Endodermal cell (in vitro differentiated cells): ENCODE measurements around the gene DTX3. TPM values are rescaled to one million over a fixed set of nuclear protein-coding genes. Genes with fewer than 3 reads are reported as not detected.

ENCODE experiments used
- DNase-seq: peaks from one replicate; pipeline ENCODE4 v3.0.0-alpha.2; 2017
- H3K27ac ChIP-seq: 2 replicates; pipeline ENCODE4 v1.5.1; 2013; ENCODE audit warnings: mild to moderate bottlenecking, low read depth, low read length, moderate library complexity
- H3K27me3 ChIP-seq: 2 replicates; pipeline ENCODE4 v1.6.1; 2013; ENCODE audit warnings: mild to moderate bottlenecking, low read length, moderate library complexity; ENCODE audit not compliant: insufficient read depth, control insufficient read depth, poor library complexity, severe bottlenecking
- H3K36me3 ChIP-seq: 2 replicates; pipeline ENCODE4 v1.7.0; 2013; ENCODE audit warnings: mild to moderate bottlenecking, low read length, moderate library complexity; ENCODE audit not compliant: control insufficient read depth, insufficient read depth
- H3K4me1 ChIP-seq: one replicate; pipeline ENCODE4 v1.7.0; 2013; ENCODE audit warnings: low read length; ENCODE audit not compliant: control insufficient read depth, insufficient read depth
- H3K4me3 ChIP-seq: 2 replicates; pipeline ENCODE4 v1.5.1; 2013; ENCODE audit warnings: mild to moderate bottlenecking, low read length, moderate library complexity
- H3K9ac ChIP-seq: 2 replicates; pipeline ENCODE4 v1.6.1; 2013; ENCODE audit warnings: mild to moderate bottlenecking, low read length, moderate library complexity; ENCODE audit not compliant: poor library complexity, severe bottlenecking; ENCODE audit errors: extremely low read depth
- H3K9me3 ChIP-seq: 2 replicates; pipeline ENCODE4 v1.6.1; 2013; ENCODE audit warnings: mild to moderate bottlenecking, low read length, moderate library complexity; ENCODE audit not compliant: control insufficient read depth
- H3K27ac Mint-ChIP-seq: 2 replicates; pipeline ENCODE4 v1.8.0; 2020; ENCODE audit warnings: mixed read lengths
- H3K27me3 Mint-ChIP-seq: 2 replicates; pipeline ENCODE4 v1.8.0; 2021; ENCODE audit warnings: mild to moderate bottlenecking, mixed read lengths; ENCODE audit not compliant: insufficient read depth
- H3K36me3 Mint-ChIP-seq: 2 replicates; pipeline ENCODE4 v1.8.0; 2020; ENCODE audit warnings: low read depth, mixed read lengths
- H3K4me1 Mint-ChIP-seq: 2 replicates; pipeline ENCODE4 v1.8.0; 2020; ENCODE audit warnings: mixed read lengths
- H3K4me3 Mint-ChIP-seq: 2 replicates; pipeline ENCODE4 v1.8.0; 2020; ENCODE audit warnings: mild to moderate bottlenecking, moderate library complexity, mixed read lengths
- H3K9me3 Mint-ChIP-seq: 2 replicates; pipeline ENCODE4 v1.8.0; 2020; ENCODE audit warnings: mild to moderate bottlenecking, mixed read lengths
- WGBS, 2 experiments: methylation state at CpG; one replicate each; pipeline versions ENCODE4 v1.1.5 to v1.1.7; 2013; ENCODE audit warnings: missing lambda C conversion rate in 2 of 2, mixed read lengths in 1 of 2; ENCODE audit not compliant: insufficient coverage in 1 of 2, insufficient read length in 1 of 2; 5-methylcytosine and 5-hydroxymethylcytosine counted together
- total RNA-seq, 2 donors: library from RNA; stranded (reverse); fragmentation: NEBNext Ultra II Directional in 1 of 2; extraction: Animal tissue kit (Norgen Biotek cat#: 25700) in 1 of 2; gene quantifications; 2 replicates in 1 of 2; 3 replicates in 1 of 2; pipeline ENCODE4 v1.2.1, GENCODE V29; 2021
- TF ChIP-seq, protein P1 (sequence below): fragments of 200-600 bp; sonication (generic); conservative IDR thresholded peaks from 2 replicates; pipeline ENCODE4 v1.5.0; 2021; ENCODE audit warnings: antibody characterized with exemption, mild to moderate bottlenecking

The DTX3 gene
- total RNA-seq, 2 donors from 2014 or later, result 59.6 to 62.6 TPM

DNA sequence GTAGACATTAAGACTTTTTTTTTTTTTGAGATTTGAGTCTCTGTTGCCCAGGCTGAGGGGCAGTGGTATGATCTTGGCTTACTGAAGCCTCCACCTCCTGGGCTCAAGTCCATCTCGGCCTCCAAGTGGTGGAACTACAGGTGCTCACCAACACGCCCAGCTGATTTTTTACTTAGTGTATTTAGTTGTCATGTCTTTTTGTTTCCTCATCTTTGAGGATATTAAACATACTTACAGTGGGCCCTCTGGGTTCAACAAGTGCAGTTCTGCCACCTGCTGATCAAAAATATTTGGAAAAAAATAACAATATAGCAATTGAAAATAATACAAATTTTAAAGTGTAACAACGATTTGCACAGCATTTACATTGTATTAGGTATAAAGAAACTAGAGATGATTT lies 32.7 kb downstream of the DTX3 start:
- Histone ChIP-seq H3K27ac (no peak overlapping the region), H3K4me1 (no peaks in the 10 kb centered on the region), H3K9me3 (no peaks in the 10 kb centered on the region), H3K27me3 (peaks cover 36% of the 10 kb centered on the region), H3K9ac (no peak overlapping the region), H3K36me3 (no peaks in the 10 kb centered on the region), H3K4me3 (no peak overlapping the region)
- Mint-ChIP-seq H3K4me3 (no peak overlapping the region), H3K27me3 (peaks cover 51% of the 10 kb centered on the region), H3K36me3 (no peaks in the 10 kb centered on the region), H3K9me3 (peaks cover 11% of the 10 kb centered on the region), H3K4me1 (no peaks in the 10 kb centered on the region), H3K27ac (no peak overlapping the region)
- TF ChIP-seq, protein P1, sequence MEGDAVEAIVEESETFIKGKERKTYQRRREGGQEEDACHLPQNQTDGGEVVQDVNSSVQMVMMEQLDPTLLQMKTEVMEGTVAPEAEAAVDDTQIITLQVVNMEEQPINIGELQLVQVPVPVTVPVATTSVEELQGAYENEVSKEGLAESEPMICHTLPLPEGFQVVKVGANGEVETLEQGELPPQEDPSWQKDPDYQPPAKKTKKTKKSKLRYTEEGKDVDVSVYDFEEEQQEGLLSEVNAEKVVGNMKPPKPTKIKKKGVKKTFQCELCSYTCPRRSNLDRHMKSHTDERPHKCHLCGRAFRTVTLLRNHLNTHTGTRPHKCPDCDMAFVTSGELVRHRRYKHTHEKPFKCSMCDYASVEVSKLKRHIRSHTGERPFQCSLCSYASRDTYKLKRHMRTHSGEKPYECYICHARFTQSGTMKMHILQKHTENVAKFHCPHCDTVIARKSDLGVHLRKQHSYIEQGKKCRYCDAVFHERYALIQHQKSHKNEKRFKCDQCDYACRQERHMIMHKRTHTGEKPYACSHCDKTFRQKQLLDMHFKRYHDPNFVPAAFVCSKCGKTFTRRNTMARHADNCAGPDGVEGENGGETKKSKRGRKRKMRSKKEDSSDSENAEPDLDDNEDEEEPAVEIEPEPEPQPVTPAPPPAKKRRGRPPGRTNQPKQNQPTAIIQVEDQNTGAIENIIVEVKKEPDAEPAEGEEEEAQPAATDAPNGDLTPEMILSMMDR, result peak; percentile 46
- peak; percentile 26 for DNase-seq
- WGBS, 2 experiments, result 83% methylated on average over 2 of the region's 3 CpGs; no CpG with 5 or more reads in 1 of the 2 experiments

DNA sequence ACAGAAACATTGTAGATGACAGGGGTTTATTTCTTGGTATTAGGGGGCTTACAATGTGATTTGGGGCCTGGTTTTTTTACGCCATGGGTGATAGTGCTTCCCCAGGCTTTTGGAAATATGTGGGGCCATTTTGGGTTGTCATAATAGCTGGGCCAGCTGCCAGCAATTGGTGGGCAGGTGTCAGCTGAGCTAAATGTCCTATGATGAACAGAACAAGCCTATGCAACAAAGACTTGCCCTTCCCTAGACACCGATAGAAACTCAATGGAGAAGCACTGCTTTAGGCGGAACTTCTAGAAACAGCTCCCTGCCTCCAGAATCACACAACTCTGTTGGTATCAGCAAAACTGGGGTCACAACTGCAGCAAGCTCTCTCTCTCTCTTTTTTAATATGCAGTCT lies 33.5 kb downstream of the DTX3 start:
- H3K9me3 Mint-ChIP-seq, result peaks cover 17% of the 10 kb centered on the region
- Histone ChIP-seq H3K9ac (no peak overlapping the region), H3K4me1 (no peaks in the 10 kb centered on the region), H3K27ac (no peak overlapping the region), H3K36me3 (no peaks in the 10 kb centered on the region), H3K27me3 (peaks cover 29% of the 10 kb centered on the region), H3K9me3 (no peaks in the 10 kb centered on the region), H3K4me3 (no peak overlapping the region)
- TF ChIP-seq, protein P1, result no peak
- H3K36me3 Mint-ChIP-seq, result no peaks in the 10 kb centered on the region
- no peak for DNase-seq
- no peak overlapping the region for H3K4me3 Mint-ChIP-seq
- H3K27me3 Mint-ChIP-seq, result peaks cover 45% of the 10 kb centered on the region
- 88% methylated on average over 3 of the region's 3 CpGs for WGBS, 2 experiments
- H3K4me1 Mint-ChIP-seq, result no peaks in the 10 kb centered on the region
- H3K27ac Mint-ChIP-seq, result no peak overlapping the region

- peaks cover 24% of the 10 kb centered on the region for H3K27me3 Mint-ChIP-seq
- peak; percentile 22 for DNase-seq
- peaks cover 38% of the 10 kb centered on the region for H3K9me3 Mint-ChIP-seq
Measured at GRCh38 chr12:57640175-57641042, 35.8 kb downstream of the DTX3 start.

More at GRCh38 chr12:57640175-57641042, 35.8 kb downstream of the DTX3 start:
- no peak overlapping the region for H3K9ac ChIP-seq
- no peak overlapping the region for H3K27ac Mint-ChIP-seq
- H3K4me3 ChIP-seq, result no peak overlapping the region
- H3K4me3 Mint-ChIP-seq, result no peak overlapping the region
- H3K36me3 ChIP-seq, result no peaks in the 10 kb centered on the region
- no peaks in the 10 kb centered on the region for H3K4me1 Mint-ChIP-seq
- no peaks in the 10 kb centered on the region for H3K36me3 Mint-ChIP-seq
- no peaks in the 10 kb centered on the region for H3K4me1 ChIP-seq
- H3K9me3 ChIP-seq, result peaks cover 14% of the 10 kb centered on the region
- 83 to 85% methylated on average over 6 to 7 of the region's 7 CpGs for WGBS, 2 experiments
- TF ChIP-seq, protein P1, result no peak
- H3K27me3 ChIP-seq, result peaks cover 6% of the 10 kb centered on the region
- no peak overlapping the region for H3K27ac ChIP-seq
